T-helper 2 cell treated with Interferon-gamma antibody and Interleukin-4, amounts not matched to agents 5 μg/mL and 100 μg/mL, for 36 hours (primary cell): ENCODE results near the gene PPFIBP2.

Experiments
- DNase-seq: peaks from one replicate; pipeline ENCODE4 v3.0.0; 2021; ENCODE audit warnings: low spot score
- H3K27ac Mint-ChIP-seq: one replicate; pipeline ENCODE4 v1.8.0; 2021; ENCODE audit warnings: mild to moderate bottlenecking, mixed read lengths
- H3K27me3 Mint-ChIP-seq: one replicate; pipeline ENCODE4 v1.8.0; 2021; ENCODE audit warnings: low read depth, mixed read lengths
- H3K36me3 Mint-ChIP-seq: one replicate; pipeline ENCODE4 v1.8.0; 2021; ENCODE audit warnings: low read depth, mixed read lengths
- H3K4me1 Mint-ChIP-seq: one replicate; pipeline ENCODE4 v1.8.0; 2021; ENCODE audit warnings: low read depth, mixed read lengths
- H3K4me3 Mint-ChIP-seq: one replicate; pipeline ENCODE4 v1.8.0; 2022; ENCODE audit warnings: mild to moderate bottlenecking, moderate library complexity, mixed read lengths
- H3K9me3 Mint-ChIP-seq: one replicate; pipeline ENCODE4 v1.8.0; 2021; ENCODE audit warnings: mixed read lengths

Gene PPFIBP2

GRCh38 chr11:7668464-7668863, 154.7 kb downstream of the PPFIBP2 start:
- Mint-ChIP-seq H3K4me1 (peaks cover 2% of the 10 kb centered on the region), H3K27ac (no peak overlapping the region), H3K27me3 (peaks cover 14% of the 10 kb centered on the region), H3K9me3 (no peaks in the 10 kb centered on the region), H3K4me3 (no peak overlapping the region), H3K36me3 (no peaks in the 10 kb centered on the region)
- no peak for DNase-seq

- no peak for DNase-seq
Measured at GRCh38 chr11:7668911-7669310, 155.1 kb downstream of the PPFIBP2 start.

GRCh38 chr11:7670641-7671040, 156.8 kb downstream of the PPFIBP2 start:
- H3K9me3 Mint-ChIP-seq: no peaks in the 10 kb centered on the region
- peaks cover 32% of the 10 kb centered on the region for H3K27me3 Mint-ChIP-seq
- H3K36me3 Mint-ChIP-seq: no peaks in the 10 kb centered on the region
- H3K27ac Mint-ChIP-seq: no peak overlapping the region
- no peak overlapping the region for H3K4me3 Mint-ChIP-seq
- H3K4me1 Mint-ChIP-seq: peaks cover 2% of the 10 kb centered on the region
- DNase-seq: no peak

More at GRCh38 chr11:7668911-7669310, 155.1 kb downstream of the PPFIBP2 start:
- H3K4me3 Mint-ChIP-seq: no peak overlapping the region
- peaks cover 2% of the 10 kb centered on the region for H3K4me1 Mint-ChIP-seq
- no peaks in the 10 kb centered on the region for H3K36me3 Mint-ChIP-seq
- H3K27ac Mint-ChIP-seq: no peak overlapping the region
- H3K9me3 Mint-ChIP-seq: no peaks in the 10 kb centered on the region
- peaks cover 14% of the 10 kb centered on the region for H3K27me3 Mint-ChIP-seq

- no peak for DNase-seq
- peaks cover 40% of the 10 kb centered on the region for H3K27me3 Mint-ChIP-seq
- peaks cover 2% of the 10 kb centered on the region for H3K4me1 Mint-ChIP-seq
- H3K36me3 Mint-ChIP-seq: no peaks in the 10 kb centered on the region
- no peak overlapping the region for H3K4me3 Mint-ChIP-seq
- no peaks in the 10 kb centered on the region for H3K9me3 Mint-ChIP-seq
- no peak overlapping the region for H3K27ac Mint-ChIP-seq
Measured at GRCh38 chr11:7671347-7672215, 157.8 kb downstream of the PPFIBP2 start.

- Mint-ChIP-seq H3K27ac (no peak overlapping the region), H3K4me3 (peak overlapping the region; percentile 34)
Measured at GRCh38 chr11:7672276-7672959, 158.6 kb downstream of the PPFIBP2 start.

DNA sequence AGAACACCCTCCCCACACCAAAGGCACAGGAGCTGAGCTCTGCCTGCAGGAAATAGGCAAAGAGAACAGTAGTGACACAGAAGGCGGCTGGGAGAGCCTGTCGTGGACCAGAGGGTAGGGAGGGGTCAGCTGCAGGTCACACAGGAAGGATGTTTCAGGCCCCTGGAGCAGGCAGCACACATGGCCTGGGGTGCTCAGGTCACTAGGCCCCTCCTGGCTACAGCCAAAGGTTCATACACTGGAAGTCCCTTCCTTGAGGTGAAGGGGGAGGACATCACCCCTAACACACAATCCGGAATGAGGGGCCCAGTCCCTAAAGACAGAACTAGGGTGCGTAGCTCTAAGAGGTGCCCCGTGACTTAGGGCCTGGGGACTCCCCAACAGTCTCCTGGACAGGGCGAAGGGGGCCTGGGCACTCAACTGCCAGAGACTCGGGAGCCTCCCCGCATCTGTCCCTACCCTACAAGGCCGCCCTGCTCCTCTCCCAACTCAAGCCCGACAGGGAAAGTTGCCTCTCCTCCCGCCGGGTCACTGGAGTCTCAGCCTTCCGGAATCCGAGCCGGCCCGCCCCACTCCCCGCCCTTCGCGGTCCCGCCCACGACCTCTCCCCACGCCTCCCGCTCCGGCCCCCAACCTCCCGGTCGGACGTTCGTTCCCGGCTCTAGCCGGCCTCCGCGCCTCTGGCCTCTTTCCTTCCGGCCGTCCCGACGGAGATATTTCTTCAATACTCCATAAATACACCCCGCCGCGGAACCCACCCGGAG, 159.3 kb downstream of the PPFIBP2 start, which contains the start of gene CYB5R2:
Gene CYB5R2 (minus strand): TSS at position 541 of the 764 bp plus-strand sequence. CDS start 675 bp downstream, outside the sequence.
- H3K9me3 Mint-ChIP-seq: no peaks in the 10 kb centered on the region
- H3K4me1 Mint-ChIP-seq: peaks cover 2% of the 10 kb centered on the region
- peak within 1 kb of the TSS; percentile 73 for H3K4me3 Mint-ChIP-seq
- no peak for DNase-seq
- H3K36me3 Mint-ChIP-seq: no peaks in the 10 kb centered on the region
- H3K27ac Mint-ChIP-seq: no peak within 1 kb of the TSS
- peaks cover 46% of the 10 kb centered on the region for H3K27me3 Mint-ChIP-seq

More at GRCh38 chr11:7672276-7672959, 158.6 kb downstream of the PPFIBP2 start:
- no peaks in the 10 kb centered on the region for H3K36me3 Mint-ChIP-seq
- peaks cover 44% of the 10 kb centered on the region for H3K27me3 Mint-ChIP-seq
- DNase-seq: no peak
- H3K9me3 Mint-ChIP-seq: no peaks in the 10 kb centered on the region
- peaks cover 2% of the 10 kb centered on the region for H3K4me1 Mint-ChIP-seq

DNA sequence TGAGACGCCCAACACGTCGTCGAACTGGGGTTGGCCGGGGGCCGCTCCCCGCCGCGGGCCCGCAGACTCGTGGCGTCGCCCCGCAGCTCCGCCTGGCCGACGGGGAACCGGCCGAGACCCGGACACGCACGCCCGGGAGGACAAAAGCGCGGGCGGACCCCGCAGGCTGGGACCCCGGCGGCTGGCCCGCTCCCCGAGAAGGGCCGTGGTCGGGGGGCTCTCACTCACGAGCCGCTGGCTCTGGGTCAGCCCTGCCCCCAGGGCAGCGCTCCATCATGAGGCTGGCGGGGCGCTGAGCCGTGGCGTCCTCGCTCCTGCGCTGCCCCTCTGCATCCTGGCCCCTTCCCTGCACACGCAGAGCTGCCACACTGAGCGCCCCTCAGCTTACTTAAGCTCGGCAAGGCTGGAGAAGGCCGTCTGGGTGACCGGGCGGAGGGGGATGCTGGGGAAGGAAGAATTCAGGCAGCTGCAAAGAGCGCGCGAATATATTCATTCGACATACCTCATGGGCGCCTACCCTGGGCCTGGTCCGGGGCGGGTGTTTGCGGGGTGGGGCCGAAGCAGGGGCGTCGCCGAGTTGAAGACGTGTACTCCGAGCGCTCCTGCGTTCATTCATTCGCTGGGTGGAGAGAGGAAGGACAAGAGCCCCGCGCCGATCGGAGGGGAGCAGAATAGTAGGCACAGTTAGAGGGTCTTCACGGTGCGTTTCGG, 160.1 kb downstream of the PPFIBP2 start:
- peak overlapping the region; percentile 73 for H3K4me3 Mint-ChIP-seq
- no peaks in the 10 kb centered on the region for H3K36me3 Mint-ChIP-seq
- no peak for DNase-seq
- peaks cover 2% of the 10 kb centered on the region for H3K4me1 Mint-ChIP-seq
- no peaks in the 10 kb centered on the region for H3K9me3 Mint-ChIP-seq
- peaks cover 51% of the 10 kb centered on the region for H3K27me3 Mint-ChIP-seq
- H3K27ac Mint-ChIP-seq: no peak overlapping the region

- no peak for DNase-seq
- no peak overlapping the region for H3K27ac Mint-ChIP-seq
- H3K4me3 Mint-ChIP-seq: no peak overlapping the region
- H3K4me1 Mint-ChIP-seq: peaks cover 2% of the 10 kb centered on the region
- H3K27me3 Mint-ChIP-seq: peaks cover 58% of the 10 kb centered on the region
- H3K9me3 Mint-ChIP-seq: no peaks in the 10 kb centered on the region
- no peaks in the 10 kb centered on the region for H3K36me3 Mint-ChIP-seq
Measured at GRCh38 chr11:7675631-7676030, 161.8 kb downstream of the PPFIBP2 start.

DNA sequence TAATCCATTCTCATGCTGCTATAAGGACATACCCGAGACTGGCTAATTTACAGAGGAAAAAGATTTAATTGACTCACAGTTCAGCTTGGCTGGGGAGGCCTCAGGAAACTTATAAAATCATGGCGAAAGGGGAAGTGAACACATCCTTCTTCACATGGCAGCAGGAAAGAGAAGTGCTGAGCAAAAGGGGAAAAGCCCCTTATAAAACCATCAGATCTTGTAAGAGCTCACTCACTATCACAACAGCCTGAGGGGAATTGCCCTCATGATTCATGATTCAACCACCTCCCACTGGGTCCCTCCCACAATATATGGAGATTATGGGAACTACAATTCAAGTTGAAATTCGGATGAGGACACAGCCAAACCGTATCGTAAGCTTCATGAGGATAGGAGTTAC, 163.3 kb downstream of the PPFIBP2 start:
- Mint-ChIP-seq H3K9me3 (no peaks in the 10 kb centered on the region), H3K4me1 (peaks cover 2% of the 10 kb centered on the region), H3K4me3 (no peak overlapping the region), H3K27ac (no peak overlapping the region), H3K36me3 (no peaks in the 10 kb centered on the region), H3K27me3 (peaks cover 59% of the 10 kb centered on the region)
- no peak for DNase-seq

GRCh38 chr11:7677796-7678201, 164.0 kb downstream of the PPFIBP2 start:
- Mint-ChIP-seq H3K9me3 (no peaks in the 10 kb centered on the region), H3K36me3 (no peaks in the 10 kb centered on the region), H3K27ac (no peak overlapping the region), H3K27me3 (peaks cover 52% of the 10 kb centered on the region), H3K4me1 (peaks cover under 1% of the 10 kb centered on the region), H3K4me3 (no peak overlapping the region)
- no peak for DNase-seq

DNA sequence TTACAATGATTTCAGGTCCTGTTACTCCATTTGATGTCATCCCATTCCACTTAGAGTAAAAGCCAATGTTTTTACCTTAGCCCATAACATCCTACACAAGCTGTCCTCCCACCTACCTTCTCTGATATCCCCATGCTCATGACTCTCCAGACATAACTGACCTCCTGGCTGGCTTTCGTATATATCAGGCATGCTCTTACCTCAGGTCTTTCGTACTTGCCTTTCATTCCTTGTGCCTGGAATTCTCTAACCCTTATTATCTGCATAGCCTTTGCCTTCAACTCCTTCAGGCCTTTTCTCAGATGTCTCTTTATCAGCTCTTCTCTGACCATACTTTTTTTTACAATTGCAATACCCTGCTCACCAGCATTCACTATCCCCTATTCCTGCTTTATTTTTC, 169.8 kb downstream of the PPFIBP2 start:
- no peak for DNase-seq
- Mint-ChIP-seq H3K4me3 (no peak overlapping the region), H3K4me1 (no peaks in the 10 kb centered on the region), H3K9me3 (no peaks in the 10 kb centered on the region), H3K27me3 (peaks cover 20% of the 10 kb centered on the region), H3K27ac (no peak overlapping the region), H3K36me3 (no peaks in the 10 kb centered on the region)

- no peaks in the 10 kb centered on the region for H3K9me3 Mint-ChIP-seq
- DNase-seq: no peak
- H3K36me3 Mint-ChIP-seq: no peaks in the 10 kb centered on the region
- no peak overlapping the region for H3K27ac Mint-ChIP-seq
- H3K4me3 Mint-ChIP-seq: no peak overlapping the region
- H3K27me3 Mint-ChIP-seq: peaks cover 23% of the 10 kb centered on the region
- no peaks in the 10 kb centered on the region for H3K4me1 Mint-ChIP-seq
Measured at GRCh38 chr11:7686761-7687160, 173.0 kb downstream of the PPFIBP2 start.

- Mint-ChIP-seq H3K4me3 (no peak overlapping the region), H3K27me3 (peaks cover 27% of the 10 kb centered on the region), H3K9me3 (no peaks in the 10 kb centered on the region), H3K4me1 (no peaks in the 10 kb centered on the region), H3K27ac (no peak overlapping the region), H3K36me3 (no peaks in the 10 kb centered on the region)
- no peak for DNase-seq
Measured at GRCh38 chr11:7687386-7687785, 173.6 kb downstream of the PPFIBP2 start.
